Sciatic nerve (tissue), 2 donors: ENCODE measurements around the gene STX8. TPM values are rescaled to one million over a fixed set of nuclear protein-coding genes. Genes with fewer than 3 reads are reported as not detected.
"Not testable (repeated sequence)": the region's sequence is repeated elsewhere in the genome, so short reads cannot be mapped to it uniquely, and the experiment has no call there.

Experiments used
- ATAC-seq: fragments of 200-7000 bp; cut with Tn5 transposase; one replicate; pipeline ENCODE4 v1.9.1; 2020; ENCODE audit warnings: mild to moderate bottlenecking, moderate library complexity
- DNase-seq: peaks from one replicate; pipeline ENCODE4 v3.0.0-alpha.2; 2020; ENCODE audit warnings: low spot score
- intact Hi-C: fragments of 100-400 bp; cut with DNase I; formaldehyde crosslinking; loops from one replicate; pipeline ENCODE4 v1.14.2; 2022
- total RNA-seq: library from RNA; stranded (reverse); fragmentation: NEBNext Ultra II Directional; extraction: Animal tissue kit (Norgen Biotek cat#: 25700); gene quantifications from one replicate; pipeline ENCODE4 v1.2.1, GENCODE V29; 2021
- donor health status: DM: no; HTN: no; CAD: no.
- donor health status: DM: no; HTN: no; CAD: no.

Gene STX8, protein sequence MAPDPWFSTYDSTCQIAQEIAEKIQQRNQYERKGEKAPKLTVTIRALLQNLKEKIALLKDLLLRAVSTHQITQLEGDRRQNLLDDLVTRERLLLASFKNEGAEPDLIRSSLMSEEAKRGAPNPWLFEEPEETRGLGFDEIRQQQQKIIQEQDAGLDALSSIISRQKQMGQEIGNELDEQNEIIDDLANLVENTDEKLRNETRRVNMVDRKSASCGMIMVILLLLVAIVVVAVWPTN
- total RNA-seq, result 67.0 TPM

DNA sequence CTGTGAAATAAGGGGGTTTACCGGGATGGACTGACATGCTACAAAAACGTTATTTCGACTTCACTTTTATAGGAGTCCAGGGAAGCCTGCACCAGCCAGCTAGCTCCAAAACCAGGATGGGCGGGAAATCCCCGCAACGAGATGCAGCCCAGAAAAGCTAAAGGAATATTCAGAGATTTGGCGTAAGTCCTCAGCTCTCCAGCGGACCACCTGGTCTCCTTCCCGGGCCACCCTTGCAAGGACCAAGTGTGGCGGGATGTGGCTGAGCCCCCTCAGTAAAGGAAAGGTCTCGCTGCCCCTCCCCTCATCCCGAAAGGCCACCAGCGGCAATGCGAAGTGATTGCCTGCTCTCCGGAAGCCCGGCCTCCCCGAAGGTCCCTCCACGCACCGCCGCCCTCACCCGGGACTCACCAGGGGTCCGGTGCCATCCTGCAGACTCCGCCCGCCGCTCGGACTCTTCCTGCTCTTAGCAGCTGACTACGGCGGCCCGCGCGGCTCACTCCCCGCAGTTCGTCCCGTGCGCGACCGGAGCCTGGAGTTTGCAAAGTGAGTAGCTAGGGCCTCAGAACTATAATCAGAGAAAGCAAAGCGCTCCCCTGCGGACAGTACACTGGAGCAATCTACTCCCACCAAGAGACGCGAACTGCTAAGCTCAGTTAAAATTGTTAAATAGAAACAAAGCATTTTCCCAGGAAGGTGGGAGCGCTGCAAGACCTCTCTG, at the start of gene STX8:
Gene STX8 (minus strand): TSS at position 440 of the 721 bp plus-strand sequence. CDS start 12 bp downstream, at position 428.
- intact Hi-C loops, result no loop called here
- DNase-seq (peak; percentile 94), ATAC-seq (peak; percentile 95)

DNA sequence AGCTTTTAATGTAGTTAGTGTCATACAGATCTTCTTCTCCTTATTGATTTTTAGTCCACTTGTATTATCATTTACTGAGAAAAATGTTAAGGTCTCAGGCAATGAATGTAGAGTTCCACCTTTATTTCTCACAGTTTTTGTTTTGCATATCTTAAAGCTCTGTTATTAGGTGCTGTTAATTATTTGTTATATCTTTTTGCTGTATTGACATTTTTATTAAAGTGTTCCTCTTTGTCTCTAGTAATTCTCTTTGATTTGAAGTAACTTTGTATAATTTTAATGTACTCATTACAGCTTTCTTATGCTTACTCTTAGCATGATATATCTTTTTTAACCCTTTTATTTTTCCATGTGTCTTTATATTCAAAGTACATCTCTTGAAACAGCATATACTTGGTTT, 47.3 kb upstream of the STX8 start:
- DNase-seq, result no peak
- intact Hi-C loops, result no loop called here
- no peak for ATAC-seq

DNA sequence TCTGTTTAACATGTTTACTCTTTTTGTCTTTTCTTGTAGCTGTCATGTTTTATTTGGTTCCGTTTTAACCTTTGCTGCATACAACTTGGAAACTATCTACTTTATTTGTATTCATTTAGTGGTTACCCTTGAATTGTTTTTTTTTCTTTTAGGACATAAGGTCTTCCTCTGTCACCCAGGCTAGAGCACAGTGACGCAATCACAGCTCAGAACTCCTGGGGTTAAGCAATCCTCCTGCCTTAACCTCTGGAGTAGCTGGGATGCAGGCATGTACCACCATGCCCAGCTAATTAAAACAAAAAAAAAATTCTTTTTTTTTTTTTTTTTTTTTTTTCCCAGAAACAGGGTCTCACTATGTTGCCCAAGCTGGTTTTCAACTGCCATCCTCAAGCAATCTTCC, 39.9 kb upstream of the STX8 start:
- DNase-seq (no peak), ATAC-seq (no peak)
- intact Hi-C loops, result no loop called here

DNA sequence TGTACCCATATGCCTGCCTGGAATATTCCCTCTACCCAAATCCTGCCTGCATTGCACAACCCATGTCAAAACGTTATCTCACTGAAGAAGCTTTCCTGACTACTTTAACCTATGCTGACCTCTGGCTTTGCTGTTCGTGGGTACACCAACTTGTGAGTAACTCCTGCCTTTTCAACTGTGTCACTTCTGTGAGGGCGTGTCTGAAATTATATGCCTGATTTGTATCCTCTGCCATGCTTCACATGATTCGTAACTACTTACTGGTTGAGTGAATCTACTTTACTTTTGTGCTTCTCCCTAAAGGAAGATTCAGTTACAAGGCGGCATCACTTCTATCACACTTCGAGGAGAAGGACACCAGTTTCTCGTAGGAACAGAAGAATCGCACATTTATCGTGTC, 36.4 kb upstream of the STX8 start:
- ATAC-seq, result no peak
- no peak for DNase-seq
- intact Hi-C loops, result no loop called here

DNA sequence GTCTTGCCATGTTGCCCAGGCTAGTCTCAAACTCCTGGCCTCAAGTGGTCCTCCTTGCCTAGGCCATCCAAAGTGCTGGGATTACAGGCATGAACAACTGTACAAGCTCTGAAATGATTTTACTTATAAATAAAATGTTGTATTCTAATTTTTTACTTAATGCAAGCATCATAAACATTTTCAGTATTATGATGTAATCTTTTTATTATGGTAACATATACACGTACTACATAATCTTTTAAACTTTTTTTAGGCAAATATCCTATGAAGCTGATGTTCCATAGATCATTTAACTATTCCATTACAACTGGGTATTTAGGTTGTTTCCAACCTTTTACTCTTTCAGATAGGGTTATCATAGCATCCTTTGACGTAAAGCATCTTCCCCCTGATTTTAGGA, 35.9 kb upstream of the STX8 start:
- DNase-seq (no peak), ATAC-seq (no peak)
- intact Hi-C loops, result no loop called here

DNA sequence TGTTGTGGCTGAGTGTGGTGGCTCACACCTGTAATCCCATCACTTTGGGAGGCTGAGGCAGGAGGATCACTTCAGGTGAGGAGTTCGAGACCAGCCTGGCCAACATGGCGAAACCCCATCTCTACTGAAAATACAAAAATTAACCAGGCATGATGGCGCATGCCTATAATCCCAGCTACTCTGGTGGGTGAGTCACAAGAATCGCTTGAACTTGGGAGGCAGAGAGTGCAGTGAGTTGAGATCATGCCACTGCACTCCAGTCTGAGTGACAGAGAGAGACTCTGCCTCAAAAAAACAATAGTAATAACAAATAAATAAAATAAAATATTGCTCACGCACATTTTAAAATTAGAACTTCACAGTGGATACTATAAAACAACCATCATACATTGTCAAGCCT, 31.4 kb upstream of the STX8 start:
- intact Hi-C loops, DNase-seq, ATAC-seq: not testable (repeated sequence)

DNA sequence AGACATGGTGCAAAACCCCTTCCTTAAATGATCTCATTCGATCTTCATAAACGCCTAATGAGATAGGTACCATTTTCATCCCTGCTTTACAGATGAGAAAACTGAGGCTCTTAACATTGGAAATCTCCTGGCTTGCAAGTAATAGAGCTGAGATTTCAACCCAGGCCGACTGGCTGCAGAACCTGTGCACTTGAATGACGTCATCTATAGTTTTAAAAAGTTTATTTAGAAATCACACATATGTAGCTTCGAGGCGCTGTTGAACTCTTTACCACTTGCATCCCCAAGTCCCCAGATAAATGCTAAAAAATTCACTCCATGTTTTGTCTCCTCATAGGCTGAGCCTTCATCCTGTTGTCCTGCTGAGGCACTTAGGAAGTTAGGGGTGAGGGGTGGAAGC, 30.8 kb upstream of the STX8 start:
- no peak for DNase-seq
- intact Hi-C loops, result no loop called here
- no peak for ATAC-seq

DNA sequence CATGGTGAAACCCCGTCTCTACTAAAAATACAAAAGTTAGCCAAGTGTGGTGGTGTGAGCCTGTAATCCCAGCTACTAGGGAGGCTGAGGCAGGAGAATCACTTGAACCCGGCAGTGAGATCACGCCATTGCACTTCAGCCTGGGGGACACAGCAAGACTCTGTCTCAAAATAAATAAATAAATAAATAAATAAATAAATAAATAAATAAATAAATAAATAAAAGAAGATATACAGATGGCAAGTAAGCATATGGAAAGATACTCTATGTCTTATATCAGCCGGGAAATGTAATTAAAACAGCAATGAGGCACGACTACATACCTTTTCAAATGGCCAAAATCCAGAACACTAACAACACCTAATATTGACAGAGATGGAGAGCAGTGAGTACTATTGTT, 29.0 kb upstream of the STX8 start:
- intact Hi-C loops, ATAC-seq: not testable (repeated sequence)

DNA sequence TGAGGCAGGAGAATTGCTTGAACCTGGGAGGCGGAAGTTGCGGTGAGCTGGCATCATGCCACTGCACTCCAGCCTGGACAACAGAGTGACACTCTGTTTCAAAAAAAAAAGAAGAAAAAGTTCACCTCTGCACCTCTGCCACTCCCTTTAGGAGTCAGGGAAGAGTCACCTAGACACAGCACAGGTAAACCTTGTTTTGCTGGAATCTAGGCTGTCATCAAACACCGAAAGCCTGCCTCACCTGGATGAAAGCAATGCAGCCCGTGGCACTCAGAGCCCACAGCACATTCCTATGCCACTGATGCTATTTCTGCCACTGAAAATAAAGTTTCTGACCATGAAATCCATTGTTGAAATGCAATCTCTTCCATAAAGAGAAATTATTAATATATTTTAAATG, 23.0 kb upstream of the STX8 start:
- no peak for DNase-seq
- no peak for ATAC-seq
- intact Hi-C loops, result no loop called here

More for the DNA sequence above, 29.0 kb upstream of the STX8 start:
- not testable (repeated sequence) for DNase-seq

DNA sequence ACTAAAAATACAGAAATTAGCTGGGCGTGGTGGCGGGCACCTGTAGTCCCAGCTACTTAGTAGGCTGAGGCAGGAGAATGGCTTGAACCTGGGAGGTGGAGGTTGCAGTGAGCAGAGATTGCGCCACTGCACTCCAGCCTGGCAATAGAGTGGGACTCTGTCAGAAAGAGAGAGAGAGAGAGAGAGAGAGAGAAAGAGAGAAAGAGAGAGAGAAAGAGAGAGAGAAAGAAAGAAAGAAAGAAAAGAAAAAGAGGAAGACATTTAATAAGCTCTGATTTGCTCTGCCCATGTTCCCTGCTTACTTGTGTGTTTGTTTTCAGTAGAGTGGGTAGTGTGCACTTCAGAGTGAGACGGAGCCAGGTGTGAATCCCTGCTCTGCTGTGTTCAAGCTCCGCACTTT, 22.0 kb upstream of the STX8 start:
- intact Hi-C loops, DNase-seq, ATAC-seq: not testable (repeated sequence)

DNA sequence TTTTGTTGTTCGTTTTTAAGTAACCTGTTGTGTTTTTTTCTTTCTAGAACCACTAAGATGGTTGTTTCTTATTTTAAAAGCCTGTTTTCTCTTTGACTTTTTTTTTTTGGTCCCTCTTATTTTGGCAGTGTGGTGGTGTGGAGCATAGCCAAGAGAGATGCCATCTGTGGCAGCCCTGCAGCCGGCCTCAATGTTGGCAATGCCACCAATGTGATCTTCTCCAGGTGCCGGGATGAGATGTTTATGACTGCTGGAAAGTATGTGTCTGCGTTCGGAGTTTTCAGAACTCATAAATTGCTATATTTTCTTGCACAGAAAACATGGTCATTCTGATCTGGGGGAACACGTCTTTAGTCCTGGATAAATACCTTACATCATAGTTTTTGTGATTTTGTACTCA, 18.4 kb upstream of the STX8 start:
- no peak for DNase-seq

DNA sequence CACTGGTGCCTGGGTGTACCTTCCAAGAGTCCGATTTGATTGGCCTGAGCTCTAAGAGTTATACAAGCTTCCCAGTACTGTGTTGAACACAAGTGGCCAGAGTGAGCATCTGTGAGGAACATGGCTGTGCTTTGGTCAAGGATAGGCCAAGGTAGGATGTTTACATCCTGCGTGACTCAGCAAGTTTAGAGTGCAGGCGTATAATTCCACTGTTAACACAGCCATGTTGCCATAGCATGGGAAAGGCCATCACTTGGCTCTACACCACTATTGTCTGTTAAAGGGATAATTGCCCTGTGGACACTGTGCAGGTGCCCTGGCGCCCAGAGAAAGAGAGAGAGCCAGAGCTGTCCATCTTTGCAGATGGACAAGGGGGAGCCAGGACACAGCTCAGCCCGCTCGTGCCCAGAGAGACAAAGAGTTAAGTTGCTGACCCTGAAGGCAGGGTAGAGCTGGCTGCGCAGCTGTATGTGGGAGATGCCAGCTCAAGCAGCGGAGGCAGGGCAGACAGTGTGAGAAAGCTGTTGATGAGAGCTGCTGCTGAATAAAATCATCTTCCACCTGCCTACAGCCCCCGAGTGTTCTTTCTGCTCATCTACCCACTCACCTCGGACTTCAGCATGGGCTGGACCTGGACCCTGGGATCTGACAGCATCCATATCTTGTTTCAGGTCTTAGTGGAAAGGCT, 12.5 kb upstream of the STX8 start:
- intact Hi-C loops, result no loop called here
- DNase-seq (no peak), ATAC-seq (no peak)

More for the DNA sequence above, 18.4 kb upstream of the STX8 start:
- intact Hi-C loops, result no loop called here
- no peak for ATAC-seq

DNA sequence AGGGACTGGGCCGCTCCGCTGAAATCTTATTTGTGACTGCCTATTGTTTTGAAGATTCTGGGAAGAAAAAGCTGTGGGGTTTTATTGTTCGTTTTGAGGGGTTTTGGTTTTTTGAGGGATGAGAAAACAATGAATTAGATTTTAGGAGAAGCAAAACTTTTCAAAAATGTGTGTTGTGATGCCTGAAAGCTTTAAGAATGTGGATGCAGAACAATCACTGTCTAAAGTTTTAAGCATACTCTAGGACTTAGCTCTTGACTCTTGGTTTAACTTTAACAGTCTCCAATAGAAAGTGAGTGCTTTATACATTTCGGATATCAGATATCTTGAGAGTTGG, 1.7 kb upstream of the STX8 start:
- intact Hi-C loops, result no loop called here

DNA sequence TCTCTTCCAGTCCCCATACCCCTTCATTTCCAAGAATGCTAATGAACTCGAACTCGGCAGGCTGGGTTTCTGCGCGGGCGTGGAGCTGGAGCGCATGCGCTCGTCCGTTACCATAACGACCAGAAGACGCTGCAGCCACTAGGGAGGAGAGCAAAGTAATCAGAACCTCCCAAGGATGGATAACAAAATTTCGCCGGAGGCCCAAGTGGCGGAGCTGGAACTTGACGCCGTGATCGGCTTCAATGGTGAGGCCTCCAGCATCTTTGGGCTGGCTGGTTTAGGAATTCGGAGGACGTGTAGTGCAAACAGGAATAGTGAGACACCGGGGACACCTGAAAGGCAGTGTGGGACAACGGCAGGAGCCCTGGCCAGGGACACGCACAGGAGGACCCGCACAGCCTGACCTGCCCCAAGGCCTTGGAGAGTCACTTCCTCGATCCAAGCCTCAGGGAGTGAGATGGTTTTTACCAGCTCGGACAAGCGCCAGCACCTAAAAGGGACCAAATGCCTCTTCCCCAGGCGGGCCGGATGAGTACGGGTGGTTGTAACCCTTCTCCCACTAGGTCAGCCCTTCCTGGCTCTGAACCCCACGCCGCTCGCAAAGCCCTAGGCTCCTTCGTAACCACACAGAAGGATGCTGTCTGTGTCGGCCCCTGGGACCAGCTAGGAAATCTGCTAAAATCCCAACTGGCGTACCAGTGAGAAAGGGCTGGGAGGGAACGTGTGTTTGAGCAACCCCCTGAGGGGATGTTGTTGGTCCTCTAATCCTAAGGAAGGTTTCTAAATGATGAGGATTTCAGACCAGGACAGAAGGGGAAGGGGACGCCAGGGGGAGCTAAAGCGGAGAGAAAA, 1.1 kb upstream of the STX8 start, which contains the start of gene CFAP52:
Gene CFAP52 (plus strand): TSS at position 122 of the 852 bp plus-strand sequence. CDS start 54 bp downstream, at position 176.
- intact Hi-C loops, result no loop called here
- DNase-seq (peak; percentile 89), ATAC-seq (peak; percentile 95)

More for the DNA sequence above, 1.7 kb upstream of the STX8 start:
- DNase-seq, result no peak
- ATAC-seq, result no peak

DNA sequence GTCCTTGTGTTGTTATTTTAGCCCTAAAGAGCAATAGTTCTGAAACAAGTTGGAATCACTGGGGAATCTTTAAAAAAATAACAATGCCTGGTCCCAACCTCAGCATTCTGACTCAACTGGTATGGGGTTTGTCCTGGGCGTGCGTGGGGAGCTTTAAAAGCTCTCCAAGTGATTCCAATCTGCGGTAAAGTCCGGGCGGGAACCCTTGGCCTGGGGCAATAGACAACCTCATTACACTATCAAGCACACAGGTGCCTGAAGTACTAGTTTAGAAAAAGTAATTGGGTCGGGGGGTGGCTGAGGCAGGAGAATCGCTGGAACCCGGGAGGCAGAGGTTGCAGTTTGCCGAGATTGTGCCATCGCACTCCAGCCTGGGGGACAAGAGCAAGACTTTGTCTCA, 4.4 kb downstream of the STX8 start:
- intact Hi-C loops, result no loop called here
- no peak for ATAC-seq
- DNase-seq, result no peak

DNA sequence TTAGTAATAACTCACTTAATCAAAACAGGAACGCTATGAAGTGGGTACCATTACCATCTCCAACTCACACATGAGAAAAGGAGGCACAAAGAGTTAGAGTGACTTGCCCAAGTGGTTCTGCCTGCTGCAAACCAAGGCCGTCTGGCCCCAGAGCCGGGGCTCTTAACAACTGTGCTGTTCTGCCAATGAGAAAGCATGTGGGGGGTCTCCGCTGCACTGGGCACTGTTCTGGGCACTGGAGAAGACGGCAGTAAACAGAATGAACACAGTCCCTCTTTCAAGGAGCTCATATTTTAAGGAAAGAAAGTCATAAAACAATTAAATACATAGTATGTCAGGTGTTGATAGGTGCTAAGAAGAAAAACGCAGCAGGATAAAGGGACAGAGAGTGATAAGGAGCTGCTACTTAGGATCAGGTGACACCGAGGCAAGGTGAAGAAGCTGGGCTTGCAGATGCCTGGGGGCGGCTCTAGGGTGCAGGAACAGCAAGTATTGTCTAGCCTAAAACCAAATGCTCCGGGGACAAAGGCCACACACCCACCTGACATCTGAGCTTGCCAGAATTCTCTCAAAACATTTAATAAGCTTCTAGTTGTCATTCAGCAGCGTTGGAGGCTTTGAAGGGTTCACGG, 6.5 kb downstream of the STX8 start:
- intact Hi-C loops, result no loop called here
- ATAC-seq (no peak), DNase-seq (no peak)

DNA sequence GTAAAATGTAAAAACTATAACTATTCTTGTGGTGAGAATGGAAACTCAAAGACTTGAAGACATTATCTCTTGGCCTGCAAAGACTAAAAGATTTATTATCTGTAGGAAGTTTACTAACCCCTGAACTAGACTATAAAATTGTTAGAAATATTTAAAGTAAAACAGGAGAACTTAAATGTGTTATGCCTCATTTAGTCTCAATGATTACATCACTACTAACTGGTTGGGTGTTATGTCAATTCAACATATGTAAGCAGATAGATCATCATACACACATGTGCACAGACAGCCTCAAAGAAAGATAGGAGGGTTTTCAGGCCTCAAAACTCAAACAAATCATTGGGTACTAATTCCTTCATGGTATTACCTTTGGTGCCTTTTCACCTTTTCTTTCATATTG, 7.6 kb downstream of the STX8 start:
- DNase-seq, result no peak
- intact Hi-C loops, result no loop called here
- ATAC-seq, result no peak

DNA sequence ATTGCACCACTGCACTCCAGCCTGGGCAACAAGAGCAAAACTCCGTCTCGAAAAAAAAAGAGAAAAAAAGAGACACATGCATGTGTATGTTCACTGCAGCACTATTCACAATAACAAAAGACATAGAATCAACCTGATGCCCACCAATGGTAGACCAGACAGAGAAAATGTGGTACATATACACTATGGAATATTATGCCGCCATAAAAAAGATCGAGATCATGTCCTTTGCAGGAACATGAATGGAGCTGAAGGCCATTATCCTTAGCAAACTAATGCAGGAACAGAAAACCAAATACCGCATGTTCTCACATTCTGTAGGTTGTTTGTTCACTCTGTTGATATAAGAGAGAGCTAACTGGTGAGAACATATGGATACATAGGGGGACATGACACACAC, 8.9 kb downstream of the STX8 start:
- DNase-seq, ATAC-seq, intact Hi-C loops: not testable (repeated sequence)

DNA sequence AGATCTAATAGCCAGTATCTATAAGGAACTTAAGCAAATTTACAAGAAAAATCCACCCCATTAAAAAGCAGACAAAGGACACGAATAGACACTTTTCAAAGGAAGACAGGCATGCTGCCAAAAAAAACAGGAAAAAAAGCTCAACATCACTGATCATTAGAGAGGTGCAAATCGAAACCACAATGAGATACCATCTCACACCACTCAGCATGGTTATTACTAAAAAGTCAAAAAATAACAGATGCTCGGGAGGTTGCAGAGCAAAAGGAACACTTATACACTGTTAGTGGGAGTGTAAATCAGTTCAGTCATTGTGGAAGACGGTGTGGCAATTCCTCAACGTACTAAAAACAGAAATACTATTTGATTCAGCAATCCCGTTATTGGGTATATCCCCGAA, 9.6 kb downstream of the STX8 start:
- ATAC-seq, result no peak
- intact Hi-C loops, result no loop called here
- no peak for DNase-seq
